A549 treated with AZD9567 at 1 μM for 4 hours (cell line): Measurements from ENCODE around the gene EDIL3. TPM values are rescaled to one million over a fixed set of nuclear protein-coding genes. Genes with fewer than 3 reads are reported as not detected.

Experiments used
- total RNA-seq: library from RNA; stranded (reverse); fragments of 200-300 nt; extraction: Qiagen RNA extraction; gene quantifications from 5 replicates; pipeline ENCODE4 v1.2.3, GENCODE V29; 2022; ENCODE audit not compliant: insufficient read depth

The EDIL3 gene, protein sequence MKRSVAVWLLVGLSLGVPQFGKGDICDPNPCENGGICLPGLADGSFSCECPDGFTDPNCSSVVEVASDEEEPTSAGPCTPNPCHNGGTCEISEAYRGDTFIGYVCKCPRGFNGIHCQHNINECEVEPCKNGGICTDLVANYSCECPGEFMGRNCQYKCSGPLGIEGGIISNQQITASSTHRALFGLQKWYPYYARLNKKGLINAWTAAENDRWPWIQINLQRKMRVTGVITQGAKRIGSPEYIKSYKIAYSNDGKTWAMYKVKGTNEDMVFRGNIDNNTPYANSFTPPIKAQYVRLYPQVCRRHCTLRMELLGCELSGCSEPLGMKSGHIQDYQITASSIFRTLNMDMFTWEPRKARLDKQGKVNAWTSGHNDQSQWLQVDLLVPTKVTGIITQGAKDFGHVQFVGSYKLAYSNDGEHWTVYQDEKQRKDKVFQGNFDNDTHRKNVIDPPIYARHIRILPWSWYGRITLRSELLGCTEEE
- 0.13 to 0.45 TPM (median 0.14 TPM) in 5 replicates for total RNA-seq

GRCh38 chr5:84384604-84385575, at the start of gene EDIL3:
Gene EDIL3 (minus strand): TSS chr5:84384880. CDS start chr5:84384374, 506 bp downstream.

